Activated naive CD4-positive, alpha-beta T cell treated with anti-CD3 and anti-CD28 coated beads, Interleukin-2, amount 10 ng/mL, durations not matched to agents 7 days and 5 days (primary cell): ENCODE results near the gene KRTAP5-1.
"Not testable (repeated sequence)": the region's sequence is repeated elsewhere in the genome, so short reads cannot be mapped to it uniquely, and the experiment has no call there.

Experiments used
- CTCF ChIA-PET: fragments of 350-600 bp; sonication (Branson Sonifier 250); formaldehyde crosslinking; loops from one replicate; lab custom pipeline; 2021; ENCODE audit warnings: antibody characterized with exemption; lab: Charles Lee
- DNase-seq: peaks from one replicate; pipeline ENCODE4 v3.0.0-alpha.2; 2020
- H3K27ac Mint-ChIP-seq: one replicate; pipeline ENCODE4 v1.8.0; 2021; ENCODE audit warnings: mild to moderate bottlenecking, moderate library complexity, mixed read lengths
- H3K27me3 Mint-ChIP-seq: one replicate; pipeline ENCODE4 v1.8.0; 2021; ENCODE audit warnings: mild to moderate bottlenecking, mixed read lengths
- H3K36me3 Mint-ChIP-seq: one replicate; pipeline ENCODE4 v1.8.0; 2021; ENCODE audit warnings: mixed read lengths
- H3K4me1 Mint-ChIP-seq: one replicate; pipeline ENCODE4 v1.8.0; 2021; ENCODE audit warnings: mixed read lengths
- H3K4me3 Mint-ChIP-seq: one replicate; pipeline ENCODE4 v1.8.0; 2021; ENCODE audit warnings: mild to moderate bottlenecking, moderate library complexity, mixed read lengths
- H3K9me3 Mint-ChIP-seq: one replicate; pipeline ENCODE4 v1.8.0; 2021; ENCODE audit warnings: mixed read lengths

KRTAP5-1 gene

GRCh38 chr11:1584661-1585370 lies at the start of gene KRTAP5-1:
Gene KRTAP5-1, minus strand, starts transcription at chr11:1585283. Its CDS starts 34 bp downstream, at chr11:1585249.
- H3K27me3 Mint-ChIP-seq = peaks cover 28% of the 10 kb centered on the region
- not testable (repeated sequence) for DNase-seq, H3K27ac Mint-ChIP-seq, H3K9me3 Mint-ChIP-seq, H3K4me3 Mint-ChIP-seq, H3K36me3 Mint-ChIP-seq
- peaks cover 16% of the 10 kb centered on the region for H3K4me1 Mint-ChIP-seq
- CTCF ChIA-PET = interaction anchor here (2.1 kb wide), 1 partner anchor 10 kb away, joined by 7 read pairs; no protein-coding TSS in a partner anchor

- Mint-ChIP-seq H3K9me3 (no peaks in the 10 kb centered on the region), H3K4me3 (no peak overlapping the region), H3K27me3 (peaks cover 46% of the 10 kb centered on the region), H3K36me3 (no peaks in the 10 kb centered on the region), H3K27ac (no peak overlapping the region), H3K4me1 (peaks cover under 1% of the 10 kb centered on the region)
- CTCF ChIA-PET = interaction anchor here (0.6 to 1.5 kb wide), 2 partner anchors 19 to 59 kb away, joined by 3 to 5 read pairs; no protein-coding TSS in a partner anchor
- DNase-seq = no peak
These were observed 48.8 kb upstream of the KRTAP5-1 start for GRCh38 chr11:1633864-1634263.

GRCh38 chr11:1632053-1632714 lies 47.1 kb upstream of the KRTAP5-1 start:
- H3K27ac Mint-ChIP-seq = no peak overlapping the region
- no peak for DNase-seq
- peaks cover 57% of the 10 kb centered on the region for H3K27me3 Mint-ChIP-seq
- no peaks in the 10 kb centered on the region for H3K9me3 Mint-ChIP-seq
- CTCF ChIA-PET = interaction anchor here (1.3 to 2.0 kb wide), 3 partner anchors 14 to 85 kb away, joined by 3 to 6 read pairs (median 5); no protein-coding TSS in a partner anchor
- H3K4me3 Mint-ChIP-seq = no peak overlapping the region
- no peaks in the 10 kb centered on the region for H3K36me3 Mint-ChIP-seq
- no peaks in the 10 kb centered on the region for H3K4me1 Mint-ChIP-seq

GRCh38 chr11:1631066-1631568 lies 46.0 kb upstream of the KRTAP5-1 start:
- Mint-ChIP-seq H3K4me3 (no peak overlapping the region), H3K36me3 (no peaks in the 10 kb centered on the region), H3K4me1 (no peaks in the 10 kb centered on the region), H3K9me3 (no peaks in the 10 kb centered on the region), H3K27me3 (peaks cover 66% of the 10 kb centered on the region), H3K27ac (no peak overlapping the region)
- CTCF ChIA-PET = interaction anchor here (1.0 to 2.0 kb wide), 8 partner anchors 9 to 405 kb away, joined by 3 to 6 read pairs (median 4); no protein-coding TSS in a partner anchor
- DNase-seq = no peak

- no peak overlapping the region for H3K27ac Mint-ChIP-seq
- no peaks in the 10 kb centered on the region for H3K4me1 Mint-ChIP-seq
- H3K9me3 Mint-ChIP-seq = no peaks in the 10 kb centered on the region
- no peak for DNase-seq
- peaks cover 73% of the 10 kb centered on the region for H3K27me3 Mint-ChIP-seq
- CTCF ChIA-PET = interaction anchor here (1.3 to 1.4 kb wide), 4 partner anchors 9 to 56 kb away, joined by 3 to 5 read pairs (median 4); no protein-coding TSS in a partner anchor
- H3K36me3 Mint-ChIP-seq = no peaks in the 10 kb centered on the region
- no peak overlapping the region for H3K4me3 Mint-ChIP-seq
These were observed 45.2 kb upstream of the KRTAP5-1 start for GRCh38 chr11:1630271-1630670.

GRCh38 chr11:1629326-1630185 lies 44.5 kb upstream of the KRTAP5-1 start, which contains the start of gene KRTAP5-5:
Gene KRTAP5-5, plus strand, starts transcription at chr11:1629775. Its CDS starts 66 bp downstream, at chr11:1629841.
- Mint-ChIP-seq H3K27me3 (peaks cover 72% of the 10 kb centered on the region), H3K4me1 (no peaks in the 10 kb centered on the region), H3K9me3 (no peaks in the 10 kb centered on the region), H3K36me3 (no peaks in the 10 kb centered on the region), H3K27ac (no peak within 1 kb of the TSS), H3K4me3 (no peak within 1 kb of the TSS)
- CTCF ChIA-PET = interaction anchor here (1.3 to 2.6 kb wide), 3 partner anchors 9 to 83 kb away, joined by 4 to 11 read pairs (median 5); no protein-coding TSS in a partner anchor
- DNase-seq = no peak

GRCh38 chr11:1628506-1629325 lies 43.6 kb upstream of the KRTAP5-1 start:
- H3K36me3 Mint-ChIP-seq = no peaks in the 10 kb centered on the region
- CTCF ChIA-PET = interaction anchor here (0.8 to 2.6 kb wide), 3 partner anchors 10 to 82 kb away, joined by 3 to 11 read pairs (median 5); no protein-coding TSS in a partner anchor
- peaks cover 69% of the 10 kb centered on the region for H3K27me3 Mint-ChIP-seq
- no peaks in the 10 kb centered on the region for H3K9me3 Mint-ChIP-seq
- DNase-seq = peak; percentile 69
- H3K27ac Mint-ChIP-seq = no peak overlapping the region
- no peaks in the 10 kb centered on the region for H3K4me1 Mint-ChIP-seq
- H3K4me3 Mint-ChIP-seq = no peak overlapping the region

- peaks cover 55% of the 10 kb centered on the region for H3K27me3 Mint-ChIP-seq
- no peaks in the 10 kb centered on the region for H3K9me3 Mint-ChIP-seq
- CTCF ChIA-PET = no interaction called here
- no peak overlapping the region for H3K27ac Mint-ChIP-seq
- no peak overlapping the region for H3K4me3 Mint-ChIP-seq
- no peak for DNase-seq
- no peaks in the 10 kb centered on the region for H3K36me3 Mint-ChIP-seq
- H3K4me1 Mint-ChIP-seq = no peaks in the 10 kb centered on the region
These were observed 40.5 kb upstream of the KRTAP5-1 start for GRCh38 chr11:1625541-1625940.

GRCh38 chr11:1624621-1625020 lies 39.5 kb upstream of the KRTAP5-1 start:
- Mint-ChIP-seq H3K4me3 (no peak overlapping the region), H3K36me3 (no peaks in the 10 kb centered on the region), H3K27me3 (peaks cover 46% of the 10 kb centered on the region), H3K27ac (no peak overlapping the region), H3K9me3 (no peaks in the 10 kb centered on the region), H3K4me1 (no peaks in the 10 kb centered on the region)
- no peak for DNase-seq
- CTCF ChIA-PET = interaction anchor here (1.0 to 1.5 kb wide), 2 partner anchors 15 to 28 kb away, joined by 3 read pairs; no protein-coding TSS in a partner anchor

- no peak for DNase-seq
- Mint-ChIP-seq H3K9me3 (no peaks in the 10 kb centered on the region), H3K27me3 (peaks cover 38% of the 10 kb centered on the region), H3K36me3 (no peaks in the 10 kb centered on the region), H3K4me3 (no peak overlapping the region), H3K27ac (no peak overlapping the region), H3K4me1 (peaks cover 2% of the 10 kb centered on the region)
- CTCF ChIA-PET = interaction anchor here (1.0 to 1.5 kb wide), 2 partner anchors 16 to 29 kb away, joined by 3 read pairs; no protein-coding TSS in a partner anchor
These were observed 38.6 kb upstream of the KRTAP5-1 start for GRCh38 chr11:1623716-1624115.

- H3K9me3 Mint-ChIP-seq = no peaks in the 10 kb centered on the region
- no peak within 1 kb of the TSS for H3K27ac Mint-ChIP-seq
- no peak for DNase-seq
- H3K4me1 Mint-ChIP-seq = peaks cover 2% of the 10 kb centered on the region
- peaks cover 33% of the 10 kb centered on the region for H3K27me3 Mint-ChIP-seq
- CTCF ChIA-PET = no interaction called here
- no peak within 1 kb of the TSS for H3K4me3 Mint-ChIP-seq
- no peaks in the 10 kb centered on the region for H3K36me3 Mint-ChIP-seq
These were observed 37.0 kb upstream of the KRTAP5-1 start, which contains the start of gene KRTAP5-4 for GRCh38 chr11:1622086-1622485. Gene KRTAP5-4, minus strand, starts transcription at chr11:1622138. Its CDS starts 45 bp downstream, at chr11:1622093.

GRCh38 chr11:1619449-1619848 lies 34.4 kb upstream of the KRTAP5-1 start:
- Mint-ChIP-seq H3K36me3 (no peaks in the 10 kb centered on the region), H3K4me3 (no peak overlapping the region), H3K4me1 (peaks cover 2% of the 10 kb centered on the region), H3K27ac (no peak overlapping the region), H3K9me3 (no peaks in the 10 kb centered on the region), H3K27me3 (peaks cover 13% of the 10 kb centered on the region)
- CTCF ChIA-PET = interaction anchor here (1.3 kb wide), 1 partner anchor 33 kb away, joined by 3 read pairs; no protein-coding TSS in a partner anchor
- no peak for DNase-seq
